CD4-positive, CD25-positive, alpha-beta regulatory T cell (primary cell): Measurements from ENCODE around the gene RANBP3. TPM values are rescaled to one million over a fixed set of nuclear protein-coding genes. Genes with fewer than 3 reads are reported as not detected.

Experiments used
- ATAC-seq, 2 donors: fragments of 150-1000 bp; cut with Tn5 transposase; one replicate each; pipeline ENCODE4 v1.10.0; 2021; ENCODE audit warnings: low read depth in 2 of 2, moderate number of reproducible peaks in 2 of 2, moderate library complexity in 1 of 2
- DNase-seq, 3 donors: peaks; one replicate each; pipeline versions ENCODE4 v3.0.0 to v3.0.0-alpha.2; 2012 to 2022; ENCODE audit warnings: mixed read lengths in 1 of 3
- H3K27ac ChIP-seq: one replicate; pipeline ENCODE4 v1.7.0; 2013; ENCODE audit warnings: mild to moderate bottlenecking, low read length; ENCODE audit not compliant: insufficient read depth, poor library complexity, severe bottlenecking
- H3K27me3 ChIP-seq: one replicate; pipeline ENCODE4 v1.7.0; 2013; ENCODE audit warnings: low read length; ENCODE audit not compliant: control insufficient read depth, insufficient read depth
- H3K36me3 ChIP-seq: one replicate; pipeline ENCODE4 v1.7.0; 2013; ENCODE audit warnings: mild to moderate bottlenecking, low read length, moderate library complexity; ENCODE audit not compliant: control insufficient read depth, insufficient read depth
- H3K4me1 ChIP-seq: 2 replicates; pipeline ENCODE4 v1.7.0; 2013; ENCODE audit warnings: mild to moderate bottlenecking, low read length; ENCODE audit not compliant: insufficient read depth, control insufficient read depth, poor library complexity, severe bottlenecking
- H3K4me3 ChIP-seq: one replicate; pipeline ENCODE4 v1.7.0; 2013; ENCODE audit warnings: low read depth, mild to moderate bottlenecking, low read length, moderate library complexity
- H3K9me3 ChIP-seq, 2 experiments: 1 replicate in 1 of 2; 2 replicates in 1 of 2; pipeline ENCODE4 v1.7.0; 2013; ENCODE audit warnings: low read length in 2 of 2, mild to moderate bottlenecking in 1 of 2, moderate library complexity in 1 of 2; ENCODE audit not compliant: control insufficient read depth in 2 of 2
- H3K27ac Mint-ChIP-seq, 3 donors: one replicate each; pipeline ENCODE4 v1.8.0; 2020 to 2022; ENCODE audit warnings: mild to moderate bottlenecking in 3 of 3, mixed read lengths in 3 of 3, moderate library complexity in 2 of 3
- H3K27me3 Mint-ChIP-seq: one replicate; pipeline ENCODE4 v1.8.0; 2022; ENCODE audit warnings: mild to moderate bottlenecking, mixed read lengths
- H3K36me3 Mint-ChIP-seq: one replicate; pipeline ENCODE4 v1.8.0; 2020; ENCODE audit warnings: mixed read lengths
- H3K4me1 Mint-ChIP-seq, 4 donors: one replicate each; pipeline ENCODE4 v1.8.0; 2020 to 2022; ENCODE audit warnings: mixed read lengths in 4 of 4, mild to moderate bottlenecking in 1 of 4
- H3K4me3 Mint-ChIP-seq, 4 donors: one replicate each; pipeline ENCODE4 v1.8.0; 2020 to 2022; ENCODE audit warnings: mild to moderate bottlenecking in 4 of 4, mixed read lengths in 4 of 4, moderate library complexity in 3 of 4
- H3K9me3 Mint-ChIP-seq, 7 donors: one replicate each; pipeline ENCODE4 v1.8.0; 2020 to 2022; ENCODE audit warnings: mixed read lengths in 7 of 7, mild to moderate bottlenecking in 3 of 7, moderate library complexity in 2 of 7
- polyA plus RNA-seq, 4 donors: library from polyadenylated mRNA; unstranded; fragments of 300-500 nt; fragmentation: Illumina TruSeq; gene quantifications; one replicate each; pipeline ENCODE4 v1.2.3, GENCODE V29; 2021
- total RNA-seq: library from RNA; stranded (reverse); gene quantifications from one replicate; pipeline ENCODE4 v1.2.3, GENCODE V29; 2022

Gene RANBP3
- total and polyA plus RNA-seq, 5 donors from 2014 or later = 8.0 to 106 (median 11.1) TPM

DNA sequence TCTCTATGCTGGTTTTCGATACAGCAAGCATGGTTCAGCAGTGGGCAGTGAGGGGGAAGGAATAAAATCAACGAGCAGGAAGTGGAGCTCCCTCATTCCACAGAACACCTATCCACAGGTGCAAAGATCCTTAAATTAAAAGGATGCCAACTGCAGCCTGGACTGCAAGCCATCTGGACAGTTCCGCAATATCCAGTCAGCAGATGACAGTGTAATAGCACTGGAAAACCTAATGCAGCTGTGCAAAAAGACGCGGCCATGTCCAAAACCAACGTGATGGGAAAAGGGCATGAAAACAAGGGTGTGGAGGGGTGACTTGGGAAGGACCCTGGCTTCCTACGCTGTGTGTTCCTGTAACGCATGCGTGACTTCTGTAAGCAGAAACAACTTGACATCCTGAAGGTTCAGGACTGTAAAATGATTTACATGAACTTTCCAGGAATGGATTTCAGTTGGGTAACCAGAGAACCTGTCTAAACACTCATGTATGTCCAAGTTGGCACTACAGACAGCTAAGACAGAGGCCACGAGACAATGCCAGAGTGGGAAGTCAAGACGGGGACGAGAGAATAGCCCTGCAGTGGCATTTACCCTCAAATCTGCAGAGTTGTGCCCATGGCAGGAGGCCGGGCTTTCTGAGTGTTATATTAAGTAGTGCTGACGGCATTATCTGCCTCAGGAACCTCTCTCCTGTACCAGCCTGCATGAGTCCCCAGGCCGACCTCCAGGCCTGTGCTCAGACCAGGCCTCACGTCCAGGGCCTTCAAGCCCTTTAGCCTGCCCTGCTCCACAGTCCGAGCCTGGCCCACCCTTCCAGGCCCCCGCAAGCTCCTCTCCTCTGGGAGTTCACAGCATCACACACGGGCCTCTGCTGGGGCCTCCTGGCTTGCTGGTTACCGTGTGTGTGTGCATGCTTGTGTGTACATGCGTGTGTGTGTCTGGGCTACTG lies 37.4 kb downstream of the RANBP3 start:
- Histone ChIP-seq H3K27me3 (no peaks in the 10 kb centered on the region), H3K27ac (no peak overlapping the region), H3K9me3 (no peaks in the 10 kb centered on the region), H3K4me1 (no peaks in the 10 kb centered on the region), H3K4me3 (no peak overlapping the region), H3K36me3 (peaks cover 56% of the 10 kb centered on the region)
- DNase-seq (no peak), ATAC-seq (no peak)
- H3K27ac Mint-ChIP-seq = peak overlapping the region in 2 of 3 donors; percentile 25 to 86
- peaks cover 0 to 35% (median 16%) of the 10 kb centered on the region in 4 donors for H3K4me1 Mint-ChIP-seq
- H3K36me3 Mint-ChIP-seq = peaks cover 19% of the 10 kb centered on the region
- no peak overlapping the region for H3K4me3 Mint-ChIP-seq
- H3K27me3 Mint-ChIP-seq = no peaks in the 10 kb centered on the region
- H3K9me3 Mint-ChIP-seq = no peaks in the 10 kb centered on the region

DNA sequence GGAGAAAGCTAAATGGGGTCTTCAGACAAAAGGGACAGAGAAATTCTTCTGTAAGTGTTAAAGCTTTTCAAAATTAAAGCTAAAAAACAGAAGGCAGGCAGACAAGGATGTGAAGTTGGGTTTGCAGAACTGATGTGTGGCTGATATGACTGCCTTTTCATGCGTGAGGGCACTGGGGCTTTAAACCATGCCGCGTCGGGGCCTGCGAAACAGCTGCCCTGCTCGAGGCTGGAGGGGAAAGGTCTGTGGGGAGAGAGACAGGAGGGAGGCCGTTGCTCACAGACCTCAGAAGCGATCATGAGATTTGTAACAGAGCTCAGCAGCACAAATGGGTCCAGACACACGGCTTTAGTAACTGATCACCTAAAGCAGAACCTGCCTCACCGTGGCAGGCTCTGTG lies 40.4 kb downstream of the RANBP3 start:
- Histone ChIP-seq H3K27me3 (no peaks in the 10 kb centered on the region), H3K9me3 (no peaks in the 10 kb centered on the region), H3K27ac (no peak overlapping the region), H3K4me3 (no peak overlapping the region), H3K36me3 (peaks cover 70% of the 10 kb centered on the region), H3K4me1 (no peaks in the 10 kb centered on the region)
- Mint-ChIP-seq H3K4me3 (no peak overlapping the region), H3K27me3 (no peaks in the 10 kb centered on the region), H3K9me3 (no peaks in the 10 kb centered on the region), H3K27ac (peak overlapping the region in 1 of 3 donors; percentile 25), H3K4me1 (peaks cover 0 to 13% (median 2%) of the 10 kb centered on the region in 4 donors), H3K36me3 (peaks cover 14% of the 10 kb centered on the region)
- DNase-seq (no peak), ATAC-seq (no peak)

- H3K27ac Mint-ChIP-seq = no peak overlapping the region
These were observed 41.7 kb downstream of the RANBP3 start for GRCh38 chr19:5936292-5936592.

GRCh38 chr19:5935473-5936291 lies 42.3 kb downstream of the RANBP3 start:
- peaks cover 75% of the 10 kb centered on the region for H3K36me3 ChIP-seq
- Mint-ChIP-seq H3K4me3 (no peak overlapping the region), H3K4me1 (peaks cover 0 to 11% (median 2%) of the 10 kb centered on the region in 4 donors), H3K9me3 (no peaks in the 10 kb centered on the region), H3K27me3 (no peaks in the 10 kb centered on the region), H3K36me3 (peaks cover 14% of the 10 kb centered on the region), H3K27ac (no peak overlapping the region)
- H3K4me1 ChIP-seq = no peaks in the 10 kb centered on the region
- H3K27ac ChIP-seq = no peak overlapping the region
- no peaks in the 10 kb centered on the region for H3K9me3 ChIP-seq
- ATAC-seq (no peak), DNase-seq (no peak)
- no peak overlapping the region for H3K4me3 ChIP-seq
- no peaks in the 10 kb centered on the region for H3K27me3 ChIP-seq

More at GRCh38 chr19:5936292-5936592, 41.7 kb downstream of the RANBP3 start:
- peaks cover 75% of the 10 kb centered on the region for H3K36me3 ChIP-seq
- no peak for DNase-seq
- no peaks in the 10 kb centered on the region for H3K9me3 Mint-ChIP-seq
- H3K36me3 Mint-ChIP-seq = peaks cover 14% of the 10 kb centered on the region
- ATAC-seq = no peak
- H3K27me3 Mint-ChIP-seq = no peaks in the 10 kb centered on the region
- H3K27me3 ChIP-seq = no peaks in the 10 kb centered on the region
- H3K9me3 ChIP-seq = no peaks in the 10 kb centered on the region
- no peak overlapping the region for H3K27ac ChIP-seq
- no peak overlapping the region for H3K4me3 Mint-ChIP-seq
- H3K4me1 Mint-ChIP-seq = peaks cover 0 to 12% (median 2%) of the 10 kb centered on the region in 4 donors
- H3K4me1 ChIP-seq = no peaks in the 10 kb centered on the region
- H3K4me3 ChIP-seq = no peak overlapping the region

DNA sequence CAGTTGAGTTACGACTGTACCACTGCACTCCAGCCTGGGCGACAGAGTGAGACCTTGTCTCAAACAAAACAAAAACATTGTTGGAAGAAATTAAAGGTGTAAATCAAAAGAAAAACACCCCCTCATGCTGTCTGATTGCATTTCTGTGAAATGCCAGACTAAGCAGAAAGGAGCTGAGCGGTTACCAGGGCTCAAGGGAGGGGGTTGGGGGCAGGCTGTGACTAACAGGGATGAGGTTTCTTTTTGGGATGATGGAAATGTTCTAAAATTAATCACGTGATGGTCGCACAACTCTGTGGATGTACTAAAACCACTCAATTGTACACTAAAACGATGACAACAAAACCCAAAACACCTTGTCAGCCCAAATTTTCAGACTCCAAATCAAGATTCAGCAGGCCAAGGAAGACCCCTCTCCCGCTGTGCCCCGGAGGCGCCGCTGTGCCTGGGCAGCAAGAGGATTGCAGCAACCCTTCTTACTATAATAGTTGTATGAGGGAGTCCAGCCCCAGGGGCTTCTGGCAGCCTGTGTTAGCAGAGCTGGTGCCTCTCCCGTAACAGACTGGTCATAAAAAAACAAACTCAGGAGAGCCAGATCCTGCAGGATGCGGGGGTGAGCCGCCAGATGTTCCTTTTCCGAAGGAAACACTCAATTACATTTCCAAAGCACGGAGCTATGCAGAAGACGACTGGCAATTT lies 43.0 kb downstream of the RANBP3 start:
- DNase-seq (no peak), ATAC-seq (no peak)
- Histone ChIP-seq H3K4me1 (no peaks in the 10 kb centered on the region), H3K27me3 (no peaks in the 10 kb centered on the region), H3K27ac (no peak overlapping the region), H3K9me3 (no peaks in the 10 kb centered on the region), H3K36me3 (peaks cover 75% of the 10 kb centered on the region), H3K4me3 (no peak overlapping the region)
- Mint-ChIP-seq H3K9me3 (no peaks in the 10 kb centered on the region), H3K36me3 (peaks cover 10% of the 10 kb centered on the region), H3K27ac (peak overlapping the region in 2 of 3 donors; percentile 26 to 40), H3K27me3 (no peaks in the 10 kb centered on the region), H3K4me1 (peaks cover 0 to 11% (median 2%) of the 10 kb centered on the region in 4 donors), H3K4me3 (no peak overlapping the region)

DNA sequence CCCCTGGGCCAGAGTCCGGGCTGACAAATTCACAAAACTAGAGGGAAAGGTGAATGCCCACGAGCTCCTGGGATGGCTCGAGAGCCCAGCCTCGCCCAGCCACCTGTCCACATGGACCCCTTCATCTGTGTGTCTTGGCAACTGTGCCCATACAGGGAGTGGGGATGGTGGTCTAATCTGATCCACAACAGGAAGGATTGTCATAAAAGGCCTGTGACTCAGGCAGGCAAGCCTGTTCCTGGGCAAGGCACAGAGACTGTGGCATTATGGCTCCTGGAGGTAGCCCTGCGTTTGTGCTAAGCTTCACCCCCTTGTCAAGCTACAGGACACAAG lies 43.9 kb downstream of the RANBP3 start:
- Histone ChIP-seq H3K9me3 (no peaks in the 10 kb centered on the region), H3K27me3 (no peaks in the 10 kb centered on the region), H3K4me3 (no peak overlapping the region), H3K36me3 (peaks cover 78% of the 10 kb centered on the region), H3K27ac (no peak overlapping the region), H3K4me1 (no peaks in the 10 kb centered on the region)
- Mint-ChIP-seq H3K4me3 (no peak overlapping the region), H3K36me3 (peaks cover 14% of the 10 kb centered on the region), H3K27ac (peak overlapping the region in 1 of 3 donors; percentile 26), H3K4me1 (peaks cover 0 to 7% (median 2%) of the 10 kb centered on the region in 4 donors), H3K9me3 (no peaks in the 10 kb centered on the region), H3K27me3 (no peaks in the 10 kb centered on the region)
- no peak for ATAC-seq
- no peak for DNase-seq

DNA sequence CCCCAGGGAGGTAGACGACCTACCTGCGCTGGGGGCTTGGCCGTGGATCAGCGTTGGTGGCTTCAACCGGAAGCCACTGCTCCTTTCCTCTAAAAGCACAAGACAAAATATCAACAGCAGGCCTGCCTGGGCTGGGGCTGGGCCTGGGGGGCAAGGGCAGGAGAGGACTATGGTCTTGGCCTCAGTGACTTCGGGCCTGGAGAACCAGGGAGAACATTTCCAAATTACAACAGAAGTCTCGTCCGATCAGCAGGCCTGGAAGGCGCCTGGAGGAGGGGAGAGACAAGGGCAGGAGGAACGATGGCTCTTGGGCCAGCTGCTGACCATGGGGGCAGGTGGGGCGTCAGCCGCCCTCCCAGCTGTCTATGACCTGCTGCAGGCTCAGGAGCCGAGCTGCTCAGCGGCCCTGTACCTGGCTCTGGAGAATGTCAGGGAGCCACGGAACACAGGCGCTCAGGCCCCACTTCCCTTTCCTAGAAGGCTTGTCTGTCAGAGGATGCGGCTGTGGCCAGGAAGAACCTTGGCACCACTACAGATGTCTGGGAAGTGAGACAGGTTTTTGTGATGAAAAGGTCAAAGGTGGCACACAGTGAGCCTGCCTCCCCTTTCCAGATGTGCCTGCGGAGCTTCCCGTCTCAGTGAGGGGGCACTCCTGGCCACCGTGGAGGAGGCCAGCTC lies 44.4 kb downstream of the RANBP3 start:
- Mint-ChIP-seq H3K36me3 (peaks cover 19% of the 10 kb centered on the region), H3K4me3 (no peak overlapping the region), H3K4me1 (peaks cover 0 to 7% (median 2%) of the 10 kb centered on the region in 4 donors), H3K27me3 (no peaks in the 10 kb centered on the region), H3K9me3 (no peaks in the 10 kb centered on the region), H3K27ac (no peak overlapping the region)
- no peaks in the 10 kb centered on the region for H3K9me3 ChIP-seq
- H3K27me3 ChIP-seq = no peaks in the 10 kb centered on the region
- no peak overlapping the region for H3K4me3 ChIP-seq
- no peaks in the 10 kb centered on the region for H3K4me1 ChIP-seq
- DNase-seq = no peak
- no peak for ATAC-seq
- peaks cover 83% of the 10 kb centered on the region for H3K36me3 ChIP-seq
- H3K27ac ChIP-seq = no peak overlapping the region
